PFSK-1 (cell line): ENCODE data around the gene SNRNP48.

ENCODE experiments used
- FOXP2 ChIP-seq: optimal IDR thresholded peaks from 2 replicates; pipeline ENCODE3; 2011; ENCODE audit warnings: borderline replicate concordance, control low read depth, inconsistent platforms; ENCODE audit not compliant: insufficient read depth; ENCODE audit errors: extremely low read length, extremely low read depth
- POLR2AphosphoS5 ChIP-seq: IDR thresholded peaks from 2 replicates; pipeline ENCODE4 v1.6.1; 2012; ENCODE audit warnings: low read depth, mild to moderate bottlenecking, control low read depth, low read length, moderate library complexity
- REST ChIP-seq, 2 experiments: IDR thresholded peaks; 2 replicates each; pipeline versions ENCODE4 v1.6.1 to v1.8.0; 2011 to 2012; ENCODE audit warnings: low read depth in 2 of 2, low read length in 2 of 2, control low read depth in 1 of 2, inconsistent platforms in 1 of 2, mild to moderate bottlenecking in 1 of 2, moderate library complexity in 1 of 2; ENCODE audit not compliant: insufficient read depth in 1 of 2
- SIN3A ChIP-seq: IDR thresholded peaks from 2 replicates; pipeline ENCODE4 v1.6.1; 2012; ENCODE audit warnings: mild to moderate bottlenecking, low read length, moderate library complexity, borderline replicate concordance; ENCODE audit not compliant: insufficient read depth
- TAF1 ChIP-seq: IDR thresholded peaks from 2 replicates; pipeline ENCODE4 v1.6.1; 2012; ENCODE audit warnings: low read length, control low read depth, borderline replicate concordance; ENCODE audit not compliant: insufficient read depth

The SNRNP48 gene

GRCh38 chr6:7631466-7631865, 41.5 kb downstream of the SNRNP48 start:
- no peak for TF ChIP-seq FOXP2

GRCh38 chr6:7632501-7633290, 42.7 kb downstream of the SNRNP48 start:
- TF ChIP-seq SIN3A (no peak), REST (IDR thresholded peaks at IDR 0.05; ENCODE audit: insufficient read depth in 1 of 2, low read depth in 2 of 2, low read length in 2 of 2) (no peak), FOXP2 (no peak), TAF1 (no peak), POLR2AphosphoS5 (no peak)

GRCh38 chr6:7633361-7633760, 43.4 kb downstream of the SNRNP48 start:
- TF ChIP-seq SIN3A, result no peak

GRCh38 chr6:7636151-7636550, 46.2 kb downstream of the SNRNP48 start:
- TF ChIP-seq POLR2AphosphoS5 (no peak), SIN3A (no peak), REST (IDR thresholded peaks at IDR 0.05; ENCODE audit: insufficient read depth in 1 of 2, low read depth in 2 of 2, low read length in 2 of 2) (no peak), FOXP2 (no peak), TAF1 (no peak)

GRCh38 chr6:7637533-7637932, 47.5 kb downstream of the SNRNP48 start:
- TF ChIP-seq REST (IDR thresholded peaks at IDR 0.05; ENCODE audit: insufficient read depth in 1 of 2, low read depth in 2 of 2, low read length in 2 of 2), result no peak
- no peak for TF ChIP-seq FOXP2
- no peak for TF ChIP-seq POLR2AphosphoS5
- TF ChIP-seq SIN3A, result no peak
- no peak for TF ChIP-seq TAF1

- TF ChIP-seq REST (IDR thresholded peaks at IDR 0.05; ENCODE audit: insufficient read depth in 1 of 2, low read depth in 2 of 2, low read length in 2 of 2) (no peak), TAF1 (no peak)
Measured at GRCh38 chr6:7639427-7639826, 49.4 kb downstream of the SNRNP48 start.
